ENCODE results near the gene CSF3R. TPM values are rescaled to one million over a fixed set of nuclear protein-coding genes. Genes with fewer than 3 reads are reported as not detected.

CSF3R gene
- 153 TPM for total RNA-seq

DNA sequence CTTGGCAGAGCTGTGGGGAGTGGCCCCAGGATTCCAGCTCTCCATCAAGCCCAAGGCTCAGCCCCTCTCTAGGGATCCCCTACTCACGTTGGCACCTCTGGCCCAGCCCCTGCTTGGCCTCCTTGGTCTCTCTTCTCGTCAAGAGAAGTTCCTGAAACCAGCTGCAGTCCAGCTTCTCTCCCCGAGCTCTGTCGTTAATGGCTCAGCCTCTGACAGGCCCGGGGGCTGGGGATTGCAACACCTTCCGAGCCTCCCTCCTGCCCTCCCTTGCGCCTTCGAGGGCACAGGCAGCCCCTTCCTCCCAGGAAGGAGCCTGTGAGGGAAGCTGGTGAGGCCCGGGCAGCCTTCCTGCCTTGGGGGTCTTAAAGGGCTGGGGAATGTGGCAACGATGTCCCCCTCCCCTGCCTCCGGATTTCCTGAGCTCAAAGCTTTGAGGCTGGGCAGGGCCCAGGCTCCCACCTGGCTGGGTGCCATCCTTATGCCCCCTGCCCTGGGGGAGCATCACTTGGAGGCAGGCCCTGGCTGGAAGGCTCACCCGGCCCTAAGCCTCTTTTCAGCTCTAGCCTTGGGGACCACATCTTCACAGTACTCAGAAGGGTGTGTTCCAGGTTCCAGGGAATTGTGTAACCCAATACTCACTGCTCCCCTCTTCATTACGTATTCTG, at the start of gene CSF3R:
Gene CSF3R (minus strand): TSS at position 190 of the 665 bp plus-strand sequence. CDS start 3,417 bp downstream, outside the sequence.
- Histone ChIP-seq H3K9me3 (ENCODE audit: low read depth, low read length) (no peaks in the 10 kb centered on the region), H3K4me3 (ENCODE audit: low read length) (peak within 1 kb of the TSS; percentile 61), H3K27me3 (ENCODE audit: insufficient read depth, low read length) (no peaks in the 10 kb centered on the region), H3K4me1 (ENCODE audit: insufficient read depth, low read length) (peaks cover 84% of the 10 kb centered on the region)

DNA sequence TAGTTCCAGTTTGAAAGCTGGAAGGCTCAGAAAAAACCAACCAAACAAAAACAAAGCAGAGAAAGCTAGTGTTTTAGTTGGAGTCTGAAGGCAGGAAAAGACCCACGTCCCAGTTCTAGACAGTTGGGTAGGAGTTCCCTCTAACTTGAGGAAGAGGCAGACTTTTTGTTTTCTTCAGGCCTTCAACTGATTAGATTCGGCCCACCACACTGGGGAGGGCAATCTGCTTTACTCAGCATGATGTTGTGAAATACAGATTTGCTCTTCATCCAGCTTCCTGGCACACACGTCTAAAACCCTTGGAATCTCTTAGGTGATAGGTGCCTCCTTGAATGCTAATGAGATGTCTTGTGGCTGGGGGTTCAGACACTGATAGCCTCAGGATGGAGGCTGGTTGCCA, 49.1 kb upstream of the CSF3R start:
- no peak overlapping the region for H3K4me3 ChIP-seq (ENCODE audit: low read length)
- H3K4me1 ChIP-seq (ENCODE audit: insufficient read depth, low read length): no peaks in the 10 kb centered on the region
- no peaks in the 10 kb centered on the region for H3K27me3 ChIP-seq (ENCODE audit: insufficient read depth, low read length)

DNA sequence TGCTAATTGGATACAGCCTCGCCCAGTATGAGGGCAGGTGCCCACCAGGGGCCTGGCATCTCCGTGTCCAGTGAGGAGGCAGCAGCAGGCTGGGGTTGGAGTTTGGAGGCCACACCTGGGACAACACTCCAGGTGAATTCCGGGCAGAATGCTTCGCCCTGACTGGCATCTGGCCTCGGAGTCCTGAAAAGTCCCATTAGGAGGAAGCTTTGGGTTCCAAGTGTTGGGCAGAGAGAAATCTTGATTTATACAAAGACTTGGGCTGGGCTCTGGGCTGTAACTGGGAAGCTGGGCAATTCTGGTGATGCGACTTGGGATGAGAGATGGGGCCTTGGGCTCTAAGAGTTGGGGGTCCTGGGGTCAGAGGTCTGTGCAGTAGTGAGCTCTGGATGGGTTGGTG, 48.1 kb upstream of the CSF3R start:
- Histone ChIP-seq H3K9me3 (ENCODE audit: low read depth, low read length) (no peaks in the 10 kb centered on the region), H3K4me1 (ENCODE audit: insufficient read depth, low read length) (no peaks in the 10 kb centered on the region), H3K4me3 (ENCODE audit: low read length) (no peak overlapping the region), H3K27me3 (ENCODE audit: insufficient read depth, low read length) (no peaks in the 10 kb centered on the region)

More for the DNA sequence above, 49.1 kb upstream of the CSF3R start:
- no peaks in the 10 kb centered on the region for H3K9me3 ChIP-seq (ENCODE audit: low read depth, low read length)

DNA sequence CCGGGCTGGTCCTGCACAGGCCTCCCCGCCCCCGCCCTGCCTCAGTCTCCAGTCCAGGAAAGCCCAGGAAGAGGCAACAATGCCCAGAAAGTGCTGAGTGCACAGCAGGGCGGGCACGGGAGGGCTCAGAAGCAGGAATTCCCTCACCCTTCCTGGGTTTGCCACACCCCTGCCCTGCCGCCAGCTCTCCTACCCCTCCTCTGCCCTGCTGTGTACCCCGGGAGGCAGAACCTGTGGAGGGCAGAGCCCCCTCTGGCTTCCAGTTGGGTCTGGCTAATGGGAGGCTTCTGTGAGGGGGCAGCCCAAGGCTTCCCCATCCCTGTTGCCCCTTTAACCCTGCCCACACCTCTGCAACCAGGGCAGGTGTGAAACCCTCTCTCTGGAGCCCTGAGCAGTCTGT, 47.5 kb upstream of the CSF3R start:
- Histone ChIP-seq H3K27me3 (ENCODE audit: insufficient read depth, low read length) (no peaks in the 10 kb centered on the region), H3K4me3 (ENCODE audit: low read length) (no peak overlapping the region), H3K4me1 (ENCODE audit: insufficient read depth, low read length) (no peaks in the 10 kb centered on the region), H3K9me3 (ENCODE audit: low read depth, low read length) (no peaks in the 10 kb centered on the region)

DNA sequence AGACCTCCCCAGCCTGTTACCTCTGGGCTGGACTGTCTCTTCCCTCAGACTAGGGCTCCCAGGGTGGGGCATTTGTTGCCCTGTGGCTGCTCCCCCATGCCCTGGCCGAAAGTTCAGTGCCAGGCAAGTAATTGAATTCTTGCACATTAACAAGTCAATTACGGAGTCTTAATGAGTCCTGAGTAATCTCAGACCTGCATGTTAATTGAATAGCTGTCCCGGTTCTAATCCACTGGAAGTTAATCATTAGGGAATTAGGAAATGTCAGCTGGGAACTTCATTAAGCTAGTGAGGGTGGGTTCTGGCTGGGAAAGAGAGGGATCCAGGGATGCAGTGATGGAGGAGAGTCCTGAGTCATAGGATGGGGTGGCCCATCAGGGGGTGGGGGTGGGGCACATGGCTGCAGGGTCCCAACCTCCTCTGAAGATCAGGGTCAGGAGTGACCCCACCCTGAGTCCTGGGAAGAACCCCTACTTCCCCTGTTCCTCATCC, 47.1 kb upstream of the CSF3R start:
- Histone ChIP-seq H3K4me3 (ENCODE audit: low read length) (no peak overlapping the region), H3K27me3 (ENCODE audit: insufficient read depth, low read length) (no peaks in the 10 kb centered on the region), H3K9me3 (ENCODE audit: low read depth, low read length) (no peaks in the 10 kb centered on the region), H3K4me1 (ENCODE audit: insufficient read depth, low read length) (no peaks in the 10 kb centered on the region)

DNA sequence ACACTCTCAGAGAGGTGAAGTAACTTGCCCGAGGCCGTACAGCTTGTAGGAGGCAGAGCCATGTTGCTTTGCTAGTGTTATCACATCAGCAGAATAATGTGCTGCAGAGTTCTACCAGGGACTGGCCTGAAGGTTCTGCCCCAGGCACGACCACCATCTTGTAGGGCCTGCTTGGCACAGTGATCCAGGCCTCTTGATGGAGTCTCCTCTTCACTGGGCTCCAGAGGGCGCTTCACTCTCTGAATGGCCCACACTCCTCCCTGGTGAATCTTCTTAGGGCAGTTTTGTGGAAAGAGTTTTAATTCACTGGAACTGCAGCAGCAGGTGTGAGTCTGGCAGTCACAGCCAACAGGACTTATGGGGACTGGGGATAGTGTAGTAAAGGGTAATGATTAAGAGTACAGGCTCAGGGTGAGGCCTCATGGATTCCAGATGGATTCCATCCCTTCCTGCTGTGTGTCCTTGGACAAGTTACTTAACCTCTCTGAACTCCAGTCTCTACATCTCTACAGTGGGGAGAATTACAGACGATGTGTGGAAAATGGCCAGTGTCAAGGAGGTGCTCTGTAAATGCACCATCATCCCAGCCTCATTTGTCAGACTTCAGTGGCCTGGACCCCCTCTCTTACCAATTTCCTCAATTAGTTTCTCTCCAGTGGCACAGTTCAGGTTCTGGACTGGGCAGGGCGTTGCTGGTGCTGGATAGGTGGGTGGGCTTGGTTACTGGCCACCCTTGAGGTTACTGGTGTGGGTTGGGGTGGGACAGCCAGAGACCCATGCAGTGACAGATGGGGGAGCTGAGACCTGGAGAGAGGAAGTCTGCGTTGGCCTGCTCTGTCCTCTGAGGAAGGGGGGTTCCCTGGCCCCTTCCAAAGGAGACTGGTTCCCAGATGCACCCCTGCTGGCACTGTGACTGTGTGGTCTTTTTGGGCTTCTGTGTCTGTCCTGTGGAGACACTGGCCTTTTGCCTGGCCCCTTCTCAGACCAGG, 45.9 kb upstream of the CSF3R start:
- H3K9me3 ChIP-seq (ENCODE audit: low read depth, low read length): no peaks in the 10 kb centered on the region
- no peaks in the 10 kb centered on the region for H3K4me1 ChIP-seq (ENCODE audit: insufficient read depth, low read length)
- no peak overlapping the region for H3K4me3 ChIP-seq (ENCODE audit: low read length)
- H3K27me3 ChIP-seq (ENCODE audit: insufficient read depth, low read length): no peaks in the 10 kb centered on the region

DNA sequence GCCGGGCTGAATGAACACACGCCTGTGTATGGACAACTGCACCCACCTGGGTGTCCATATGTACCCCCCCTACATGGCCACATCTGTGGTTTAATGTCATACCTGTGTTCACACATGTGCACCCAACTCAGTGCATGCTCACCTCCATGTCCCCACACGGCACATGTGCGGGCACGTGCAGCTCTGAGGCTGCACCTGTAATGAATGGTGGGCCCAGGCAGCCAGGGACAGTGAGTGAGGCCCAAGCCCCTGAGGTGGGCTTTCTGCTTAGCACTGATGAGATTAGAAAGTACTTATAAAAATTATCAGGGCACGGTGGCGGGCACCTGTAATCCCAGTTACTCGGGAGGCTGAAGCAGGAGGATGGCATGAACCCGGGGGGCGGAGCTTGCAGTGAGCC, 42.5 kb upstream of the CSF3R start:
- no peaks in the 10 kb centered on the region for H3K4me1 ChIP-seq (ENCODE audit: insufficient read depth, low read length)
- H3K4me3 ChIP-seq (ENCODE audit: low read length): no peak overlapping the region
- no peaks in the 10 kb centered on the region for H3K9me3 ChIP-seq (ENCODE audit: low read depth, low read length)
- H3K27me3 ChIP-seq (ENCODE audit: insufficient read depth, low read length): no peaks in the 10 kb centered on the region

DNA sequence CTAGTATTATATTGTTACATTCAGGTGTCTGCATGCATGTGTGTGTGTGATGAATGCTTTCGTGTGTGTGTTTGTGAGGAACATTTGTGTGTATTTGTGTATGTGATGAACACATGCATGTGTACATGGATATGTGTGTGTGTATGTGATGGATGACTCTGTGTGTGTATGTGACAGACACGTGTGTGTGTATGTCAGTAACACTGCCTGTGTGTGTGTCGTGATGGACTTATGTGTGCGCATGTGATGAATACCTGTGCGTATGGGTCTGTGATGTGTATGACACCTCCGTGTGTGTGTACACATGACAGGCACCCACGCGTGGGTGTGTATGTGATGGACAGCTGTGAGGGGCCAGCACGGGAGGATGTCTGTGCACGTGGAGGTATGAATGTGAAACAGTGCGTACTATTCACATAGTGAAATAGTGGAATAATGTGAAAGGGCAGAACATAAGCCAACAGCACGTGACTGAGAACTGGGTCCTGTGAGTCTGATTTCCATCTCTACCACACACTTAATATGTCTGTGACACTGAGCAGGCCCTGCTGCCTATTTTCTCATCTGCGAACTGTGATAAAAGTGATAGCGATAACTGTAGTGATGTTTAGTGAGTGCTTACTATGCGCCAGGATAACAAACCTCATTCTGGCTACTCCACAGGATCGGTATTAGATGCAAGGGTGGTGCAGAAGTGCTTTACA, 41.8 kb upstream of the CSF3R start:
- no peaks in the 10 kb centered on the region for H3K27me3 ChIP-seq (ENCODE audit: insufficient read depth, low read length)
- H3K4me1 ChIP-seq (ENCODE audit: insufficient read depth, low read length): no peaks in the 10 kb centered on the region
- H3K4me3 ChIP-seq (ENCODE audit: low read length): no peak overlapping the region
- no peaks in the 10 kb centered on the region for H3K9me3 ChIP-seq (ENCODE audit: low read depth, low read length)

DNA sequence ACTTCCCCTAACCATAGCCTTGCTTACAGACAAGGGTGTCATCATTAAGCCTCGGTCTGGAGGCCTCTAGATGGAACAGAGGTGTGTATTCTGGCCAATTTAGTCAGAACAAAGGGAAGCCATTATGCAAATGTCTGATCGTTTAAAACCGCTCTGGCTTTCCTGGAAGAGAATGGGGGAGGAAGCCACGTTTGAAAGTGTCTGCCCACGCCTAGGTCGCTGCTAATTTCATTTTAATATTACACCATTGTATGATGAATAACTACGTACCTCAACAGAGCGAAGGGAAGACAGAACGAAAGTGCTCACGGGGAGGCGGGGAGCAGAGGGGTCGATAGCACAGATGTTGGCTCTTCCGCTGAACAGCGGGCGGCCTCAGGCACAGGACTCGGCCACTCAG, 41.1 kb upstream of the CSF3R start:
- no peaks in the 10 kb centered on the region for H3K4me1 ChIP-seq (ENCODE audit: insufficient read depth, low read length)
- H3K27me3 ChIP-seq (ENCODE audit: insufficient read depth, low read length): no peaks in the 10 kb centered on the region
- H3K4me3 ChIP-seq (ENCODE audit: low read length): no peak overlapping the region
- no peaks in the 10 kb centered on the region for H3K9me3 ChIP-seq (ENCODE audit: low read depth, low read length)

DNA sequence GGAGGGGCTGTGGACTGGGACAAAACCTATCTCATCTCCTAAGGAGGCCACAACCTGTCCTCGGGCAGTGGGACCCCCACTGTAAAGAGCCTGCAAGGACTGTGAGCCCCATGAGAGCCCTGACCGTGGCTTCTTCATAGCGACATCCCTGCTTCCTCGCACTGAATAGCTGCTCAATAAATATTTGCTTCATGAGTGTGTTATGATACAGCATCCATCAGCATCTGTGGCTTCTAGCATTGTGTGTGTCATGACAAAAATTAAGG, 40.5 kb upstream of the CSF3R start:
- H3K9me3 ChIP-seq (ENCODE audit: low read depth, low read length): no peaks in the 10 kb centered on the region
- no peak overlapping the region for H3K4me3 ChIP-seq (ENCODE audit: low read length)
- H3K4me1 ChIP-seq (ENCODE audit: insufficient read depth, low read length): no peaks in the 10 kb centered on the region
- H3K27me3 ChIP-seq (ENCODE audit: insufficient read depth, low read length): no peaks in the 10 kb centered on the region

DNA sequence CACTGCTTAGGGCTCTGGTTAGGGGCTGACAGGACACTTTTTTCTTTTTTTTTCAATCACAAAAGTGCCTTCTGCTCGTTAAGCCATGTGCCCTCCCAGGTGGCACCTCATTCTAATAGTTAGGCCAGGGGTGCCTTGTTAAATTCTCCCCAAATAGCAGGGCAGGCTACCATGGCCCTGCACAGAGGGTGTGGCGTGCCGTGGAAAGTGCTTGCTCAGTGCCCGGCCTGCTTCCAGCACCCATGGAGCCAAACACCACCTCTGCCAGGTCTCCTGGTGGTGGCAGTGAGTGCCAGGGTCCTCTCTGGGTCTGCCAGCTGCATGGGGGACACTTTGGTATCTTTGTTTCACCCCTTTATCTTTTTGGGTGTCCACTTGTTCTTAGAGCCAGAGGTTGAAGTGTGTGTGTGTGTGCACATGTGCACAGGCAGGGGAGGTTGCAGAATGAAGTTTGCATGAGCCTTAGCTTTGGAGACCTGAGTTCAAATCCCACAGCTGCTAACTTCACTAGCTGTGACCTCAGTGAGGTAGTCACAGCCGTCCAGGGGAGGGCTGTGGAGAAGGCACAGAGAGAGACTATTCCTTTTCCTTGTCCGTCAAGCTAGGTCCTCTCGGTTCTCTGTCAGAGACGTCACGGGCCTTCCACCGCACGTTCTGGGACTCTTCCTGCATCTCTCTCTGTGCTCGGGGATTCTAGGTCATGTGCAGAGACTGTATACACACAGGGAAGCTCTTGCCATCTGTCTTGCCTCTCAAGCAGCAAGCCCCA, 39.9 kb upstream of the CSF3R start:
- H3K27me3 ChIP-seq (ENCODE audit: insufficient read depth, low read length): no peaks in the 10 kb centered on the region
- no peaks in the 10 kb centered on the region for H3K4me1 ChIP-seq (ENCODE audit: insufficient read depth, low read length)
- H3K9me3 ChIP-seq (ENCODE audit: low read depth, low read length): no peaks in the 10 kb centered on the region
- no peak overlapping the region for H3K4me3 ChIP-seq (ENCODE audit: low read length)

DNA sequence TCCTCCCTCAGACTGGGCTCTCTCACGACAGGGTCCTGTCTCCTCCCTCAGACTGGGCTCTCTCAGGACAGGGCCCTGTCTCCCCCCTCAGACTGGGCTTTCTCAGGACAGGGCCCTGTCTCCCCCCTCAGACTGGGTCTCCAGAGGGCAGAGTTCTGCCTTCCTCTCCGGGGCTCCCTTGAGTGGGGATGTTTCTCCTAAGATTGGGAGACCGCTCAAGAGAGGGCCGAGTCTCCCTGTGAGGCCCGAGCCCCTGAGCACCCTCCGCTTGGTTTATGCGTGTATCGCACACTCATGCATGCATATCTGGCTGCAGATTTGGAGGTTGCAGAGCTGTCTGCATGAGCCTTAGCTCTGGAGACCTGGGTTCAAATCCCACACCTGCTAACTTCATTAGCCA, 39.3 kb upstream of the CSF3R start:
- Histone ChIP-seq H3K27me3 (ENCODE audit: insufficient read depth, low read length) (no peaks in the 10 kb centered on the region), H3K9me3 (ENCODE audit: low read depth, low read length) (no peaks in the 10 kb centered on the region), H3K4me3 (ENCODE audit: low read length) (no peak overlapping the region)

DNA sequence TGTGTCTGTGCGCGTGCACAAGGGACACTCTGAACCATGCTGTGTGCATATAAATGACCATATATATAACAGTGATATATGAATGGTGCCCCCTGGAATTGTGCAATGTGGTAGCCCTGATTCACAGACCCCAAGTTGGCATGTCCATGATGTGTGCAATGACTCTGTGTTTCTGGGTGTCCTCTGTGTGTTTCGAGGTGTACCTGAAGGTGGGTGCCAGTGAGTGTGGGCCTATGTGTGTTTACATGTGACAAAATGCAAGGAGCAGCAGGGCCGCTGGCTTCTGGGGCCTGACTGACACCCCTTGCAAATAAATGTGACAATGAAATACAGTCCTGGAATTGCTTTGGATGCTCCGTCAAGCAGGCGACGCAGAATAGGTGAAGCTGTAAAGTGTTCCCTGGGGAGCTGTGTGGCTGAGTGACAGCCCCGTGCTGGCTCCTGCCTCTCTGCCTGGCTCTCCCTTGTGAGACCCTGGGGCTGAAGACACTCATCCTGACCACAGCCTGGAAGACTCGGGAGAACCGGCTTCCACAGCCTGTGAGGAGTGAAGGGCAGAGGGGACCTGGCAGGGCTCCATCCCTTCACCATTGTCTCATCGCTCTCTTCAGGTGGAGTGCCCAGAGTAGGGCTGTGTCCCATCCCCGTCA, 38.2 kb upstream of the CSF3R start:
- H3K27me3 ChIP-seq (ENCODE audit: insufficient read depth, low read length): no peaks in the 10 kb centered on the region
- H3K9me3 ChIP-seq (ENCODE audit: low read depth, low read length): no peaks in the 10 kb centered on the region
- H3K4me3 ChIP-seq (ENCODE audit: low read length): no peak overlapping the region
- peaks cover 3% of the 10 kb centered on the region for H3K4me1 ChIP-seq (ENCODE audit: insufficient read depth, low read length)

More for the DNA sequence above, 39.3 kb upstream of the CSF3R start:
- no peaks in the 10 kb centered on the region for H3K4me1 ChIP-seq (ENCODE audit: insufficient read depth, low read length)

DNA sequence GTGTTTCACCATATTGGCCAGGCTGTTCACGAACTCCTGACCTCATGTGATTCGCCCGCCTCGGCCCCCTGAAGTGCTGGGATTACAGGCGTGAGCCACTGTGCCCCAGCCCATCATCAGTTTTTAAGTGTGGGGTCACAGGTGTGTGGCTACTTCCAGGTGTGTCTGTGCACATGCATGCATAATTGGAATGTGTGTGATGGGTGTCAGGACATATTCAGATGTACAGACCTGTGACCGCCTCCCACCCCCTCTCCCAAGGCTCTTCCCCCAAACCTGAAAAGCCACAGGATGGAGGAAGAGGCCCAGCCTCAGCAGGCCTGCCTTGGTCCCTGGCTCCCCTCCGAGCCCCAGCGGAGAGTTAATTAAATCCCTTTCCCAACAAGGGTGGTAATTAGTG, 37.3 kb upstream of the CSF3R start:
- H3K4me1 ChIP-seq (ENCODE audit: insufficient read depth, low read length): peaks cover 10% of the 10 kb centered on the region
- no peak overlapping the region for H3K4me3 ChIP-seq (ENCODE audit: low read length)
- no peaks in the 10 kb centered on the region for H3K9me3 ChIP-seq (ENCODE audit: low read depth, low read length)
- no peaks in the 10 kb centered on the region for H3K27me3 ChIP-seq (ENCODE audit: insufficient read depth, low read length)

Measured in mononuclear cell (primary cell).